GM23338 (cell line): Measurements from ENCODE around the gene CTAG2. TPM values are rescaled to one million over a fixed set of nuclear protein-coding genes. Genes with fewer than 3 reads are reported as not detected.

Source experiments
- ATAC-seq: fragments of 200-7000 bp; cut with Tn5 transposase; 3 replicates; pipeline ENCODE4 v1.9.1; 2020
- DNase-seq: peaks from one replicate; pipeline ENCODE4 v3.0.0-alpha.2; 2015; ENCODE audit warnings: low spot score
- H2AFZ ChIP-seq: fragments of 200-600 bp; sonication (generic); 2 replicates; pipeline ENCODE4 v1.8.0; 2016; ENCODE audit warnings: antibody characterized with exemption, mild to moderate bottlenecking, moderate library complexity
- H3F3A ChIP-seq: fragments of 200-600 bp; sonication (generic); replicated peaks from 2 replicates; pipeline ENCODE4 v1.8.0; 2017; ENCODE audit warnings: antibody characterized with exemption, mixed run types, low read depth
- H3K27ac ChIP-seq: fragments of 200-600 bp; sonication (generic); 2 replicates; pipeline ENCODE4 v1.6.1; 2016; ENCODE audit warnings: low read depth
- H3K27me3 ChIP-seq: fragments of 200-600 bp; sonication (generic); 2 replicates; pipeline ENCODE4 v1.8.0; 2016; ENCODE audit warnings: mild to moderate bottlenecking, mixed run types, moderate library complexity; ENCODE audit not compliant: insufficient read depth
- H3K36me3 ChIP-seq: fragments of 200-600 bp; sonication (generic); 2 replicates; pipeline ENCODE4 v1.8.0; 2016; ENCODE audit warnings: mild to moderate bottlenecking; ENCODE audit not compliant: insufficient read depth
- H3K4me1 ChIP-seq: fragments of 200-600 bp; sonication (generic); 2 replicates; pipeline ENCODE4 v1.8.0; 2016; ENCODE audit warnings: mild to moderate bottlenecking, moderate library complexity; ENCODE audit not compliant: insufficient read depth
- H3K4me2 ChIP-seq: fragments of 200-600 bp; sonication (generic); 2 replicates; pipeline ENCODE4 v1.7.1; 2017; ENCODE audit warnings: mixed run types
- H3K4me3 ChIP-seq: fragments of 200-600 bp; sonication (generic); 2 replicates; pipeline ENCODE4 v1.6.1; 2016; ENCODE audit warnings: mixed run types
- H3K79me2 ChIP-seq: fragments of 200-600 bp; sonication (generic); replicated peaks from 2 replicates; pipeline ENCODE4 v1.8.0; 2017; ENCODE audit warnings: mild to moderate bottlenecking; ENCODE audit not compliant: insufficient read depth
- H3K9me2 ChIP-seq: fragments of 200-600 bp; sonication (generic); 2 replicates; pipeline ENCODE4 v1.8.0; 2017; ENCODE audit not compliant: insufficient read depth
- H4K20me1 ChIP-seq: fragments of 200-600 bp; sonication (generic); replicated peaks from 2 replicates; pipeline ENCODE4 v1.8.0; 2017; ENCODE audit warnings: mild to moderate bottlenecking; ENCODE audit not compliant: insufficient read depth
- H3K27ac Mint-ChIP-seq: 2 replicates; pipeline ENCODE4 v1.8.0; 2020; ENCODE audit warnings: inconsistent platforms, mild to moderate bottlenecking, moderate library complexity, mixed read lengths
- H3K27me3 Mint-ChIP-seq: 3 replicates; pipeline ENCODE4 v1.8.0; 2022; ENCODE audit warnings: low read depth, mild to moderate bottlenecking, moderate library complexity, mixed read lengths, inconsistent platforms; ENCODE audit not compliant: insufficient read depth, poor library complexity
- H3K36me3 Mint-ChIP-seq: 3 replicates; pipeline ENCODE4 v1.8.0; 2021; ENCODE audit warnings: low read depth, mild to moderate bottlenecking, inconsistent platforms, moderate library complexity, mixed read lengths
- H3K4me1 Mint-ChIP-seq: 3 replicates; pipeline ENCODE4 v1.8.0; 2020; ENCODE audit warnings: mild to moderate bottlenecking, inconsistent platforms, mixed read lengths
- H3K4me3 Mint-ChIP-seq: 3 replicates; pipeline ENCODE4 v1.8.0; 2021; ENCODE audit warnings: moderate library complexity, mild to moderate bottlenecking, inconsistent platforms, mixed read lengths
- H3K9me3 Mint-ChIP-seq: 3 replicates; pipeline ENCODE4 v1.8.0; 2020; ENCODE audit warnings: moderate library complexity, mild to moderate bottlenecking, inconsistent platforms, mixed read lengths
- CREB1 ChIP-seq: fragments of 250-450 bp; sonication (Bioruptor Pico); IDR thresholded peaks from 2 replicates; pipeline ENCODE4 v1.5.0; 2020; ENCODE audit warnings: low read depth, mild to moderate bottlenecking, moderate library complexity
- CTCF ChIP-seq, 2 experiments: fragments of 200-600 bp in 1 of 2; sonication (generic) in 1 of 2; conservative IDR thresholded peaks; 2 replicates each; pipeline versions ENCODE4 v1.5.1 to v1.6.1; 2016 to 2017; ENCODE audit warnings: antibody characterized with exemption in 2 of 2, low read depth in 2 of 2, mild to moderate bottlenecking in 2 of 2, moderate library complexity in 1 of 2
- ETS1 ChIP-seq: IDR thresholded peaks from 2 replicates; pipeline ENCODE4 v1.6.1; 2016; ENCODE audit warnings: antibody characterized with exemption
- EZH2 ChIP-seq: fragments of 200-600 bp; sonication (generic); IDR thresholded peaks from one replicate; pipeline ENCODE4 v1.8.0; 2017; ENCODE audit warnings: antibody characterized with exemption, mild to moderate bottlenecking, low read depth; ENCODE audit not compliant: unreplicated experiment
- EZH2phosphoT487 ChIP-seq: fragments of 200-600 bp; sonication (generic); IDR thresholded peaks from one replicate; pipeline ENCODE4 v1.8.1; 2018; ENCODE audit warnings: antibody characterized with exemption; ENCODE audit not compliant: unreplicated experiment
- JUNB ChIP-seq: IDR thresholded peaks from one replicate; pipeline ENCODE4 v1.6.1; 2016; ENCODE audit warnings: antibody characterized with exemption; ENCODE audit not compliant: unreplicated experiment
- NANOG ChIP-seq: IDR thresholded peaks from 2 replicates; pipeline ENCODE4 v1.6.1; 2016; ENCODE audit warnings: antibody characterized with exemption, borderline replicate concordance
- POLR2AphosphoS5 ChIP-seq: IDR thresholded peaks from 2 replicates; pipeline ENCODE4 v1.6.1; 2016; ENCODE audit warnings: antibody characterized with exemption, low read depth
- REST ChIP-seq: IDR thresholded peaks from one replicate; pipeline ENCODE4 v1.6.1; 2018; ENCODE audit warnings: antibody characterized with exemption; ENCODE audit not compliant: unreplicated experiment
- STAT1 ChIP-seq: IDR thresholded peaks from one replicate; pipeline ENCODE4 v1.6.1; 2016; ENCODE audit warnings: antibody characterized with exemption; ENCODE audit not compliant: unreplicated experiment
- ZNF114 ChIP-seq: fragments of 250-450 bp; sonication (Bioruptor Pico); IDR thresholded peaks from 2 replicates; pipeline ENCODE4 v1.5.0; 2020; ENCODE audit warnings: mild to moderate bottlenecking, moderate library complexity
- ZNF331 ChIP-seq: fragments of 250-450 bp; sonication (Bioruptor Pico); IDR thresholded peaks from 2 replicates; pipeline ENCODE4 v1.5.0; 2020; ENCODE audit warnings: low read depth, mild to moderate bottlenecking, moderate library complexity
- ZNF462 ChIP-seq: fragments of 250-450 bp; sonication (Bioruptor Pico); IDR thresholded peaks from 2 replicates; pipeline ENCODE4 v1.5.0; 2020; ENCODE audit warnings: mild to moderate bottlenecking, moderate library complexity
- polyA plus RNA-seq: library from polyadenylated mRNA; unstranded; fragments of >200 nt; fragmentation: Nextera tagmentation; extraction: Ambion mirVana; gene quantifications from 2 replicates; pipeline ENCODE4 v1.2.1, GENCODE V29; 2016
- total RNA-seq: library from RNA; depleted of rRNA; stranded (reverse); fragments of >200 nt; shearing (Covaris generic); gene quantifications from 2 replicates; pipeline ENCODE4 v1.2.3, GENCODE V29; 2014

CTAG2 gene
- total and polyA plus RNA-seq, 2 experiments from 2014 or later: 0.87 TPM; not detected in 1

- Mint-ChIP-seq H3K27me3 (peaks cover 3% of the 10 kb centered on the region), H3K27ac (no peak overlapping the region), H3K36me3 (no peaks in the 10 kb centered on the region), H3K4me3 (no peak overlapping the region), H3K9me3 (no peaks in the 10 kb centered on the region), H3K4me1 (no peaks in the 10 kb centered on the region)
- Histone ChIP-seq H3K4me2 (no peak overlapping the region), H3K9me2 (no peaks in the 10 kb centered on the region), H3F3A (no peaks in the 10 kb centered on the region), H3K36me3 (no peaks in the 10 kb centered on the region), H4K20me1 (no peaks in the 10 kb centered on the region), H3K27ac (no peak overlapping the region), H2AFZ (no peak overlapping the region), H3K4me3 (no peak overlapping the region), H3K79me2 (no peaks in the 10 kb centered on the region), H3K27me3 (no peaks in the 10 kb centered on the region), H3K4me1 (no peaks in the 10 kb centered on the region)
- TF ChIP-seq NANOG: no peak
- no peak for TF ChIP-seq POLR2AphosphoS5
- TF ChIP-seq CREB1: no peak
- TF ChIP-seq CTCF (conservative IDR thresholded peaks at IDR 0.05; ENCODE audit: low read depth in 2 of 2): no peak
- no peak for TF ChIP-seq ZNF462 (CRISPR knock-in tag)
- TF ChIP-seq ZNF114 (CRISPR knock-in tag): no peak
- TF ChIP-seq REST: no peak
- TF ChIP-seq ETS1: no peak
- no peak for TF ChIP-seq EZH2phosphoT487
- TF ChIP-seq JUNB: no peak
- TF ChIP-seq EZH2: no peak
- TF ChIP-seq STAT1: no peak
- TF ChIP-seq ZNF331 (CRISPR knock-in tag): no peak
- no peak for ATAC-seq
- DNase-seq: no peak
Measured at GRCh38 chrX:154655346-154655745, 2.0 kb upstream of the CTAG2 start.
